Measurements from ENCODE around the gene POC1A.

Gene POC1A

GRCh38 chr3:52176951-52177700, 22.9 kb upstream of the POC1A start:
- H2AFZ ChIP-seq (ENCODE audit: low read depth, low read length), result no peak overlapping the region
- no peaks in the 10 kb centered on the region for H3K79me2 ChIP-seq (ENCODE audit: low read length)
- H3K4me2 ChIP-seq (ENCODE audit: low read length), result no peak overlapping the region
- H3K4me1 ChIP-seq (ENCODE audit: low read length), result no peaks in the 10 kb centered on the region
- H3K27ac ChIP-seq (ENCODE audit: low read length), result no peak overlapping the region
- TF ChIP-seq EZH2phosphoT487 (IDR thresholded peaks at IDR 0.05; ENCODE audit: low read depth), result no peak
- no peak for TF ChIP-seq CTCF (IDR thresholded peaks at IDR 0.05; ENCODE audit: low read depth, low read length)
- H3K9ac ChIP-seq (ENCODE audit: low read length), result no peak overlapping the region
- H3K9me3 ChIP-seq (ENCODE audit: insufficient read depth, low read length), result no peaks in the 10 kb centered on the region
- no peaks in the 10 kb centered on the region for H4K20me1 ChIP-seq (ENCODE audit: insufficient read depth, low read length)
- H3K36me3 ChIP-seq (replicated peaks; ENCODE audit: low read depth, low read length), result no peaks in the 10 kb centered on the region
- no peak overlapping the region for H3K4me3 ChIP-seq (ENCODE audit: low read length)
- 0 out of 2 replicates have a peak, but pooled peaks cover 9% of the 10 kb centered on the region for H3K27me3 ChIP-seq (ENCODE audit: low read depth, low read length)

- Histone ChIP-seq H3K4me3 (ENCODE audit: low read length) (no peak overlapping the region), H3K4me2 (ENCODE audit: low read length) (no peak overlapping the region), H3K9ac (ENCODE audit: low read length) (no peak overlapping the region), H3K27ac (ENCODE audit: low read length) (no peak overlapping the region), H3K36me3 (replicated peaks; ENCODE audit: low read depth, low read length) (no peaks in the 10 kb centered on the region), H4K20me1 (ENCODE audit: insufficient read depth, low read length) (no peaks in the 10 kb centered on the region), H3K9me3 (ENCODE audit: insufficient read depth, low read length) (no peaks in the 10 kb centered on the region), H3K27me3 (ENCODE audit: low read depth, low read length) (0 out of 2 replicates have a peak, but pooled peaks cover 9% of the 10 kb centered on the region), H3K79me2 (ENCODE audit: low read length) (no peaks in the 10 kb centered on the region), H3K4me1 (ENCODE audit: low read length) (no peaks in the 10 kb centered on the region), H2AFZ (ENCODE audit: low read depth, low read length) (no peak overlapping the region)
- TF ChIP-seq CTCF (IDR thresholded peaks at IDR 0.05; ENCODE audit: low read depth, low read length) (no peak), EZH2phosphoT487 (IDR thresholded peaks at IDR 0.05; ENCODE audit: low read depth) (no peak)
Measured at GRCh38 chr3:52176180-52176752, 22.0 kb upstream of the POC1A start.

GRCh38 chr3:52175416-52176179, 21.4 kb upstream of the POC1A start:
- no peak overlapping the region for H2AFZ ChIP-seq (ENCODE audit: low read depth, low read length)
- H3K36me3 ChIP-seq (replicated peaks; ENCODE audit: low read depth, low read length), result no peaks in the 10 kb centered on the region
- H3K4me1 ChIP-seq (ENCODE audit: low read length), result no peaks in the 10 kb centered on the region
- no peaks in the 10 kb centered on the region for H3K79me2 ChIP-seq (ENCODE audit: low read length)
- no peak for TF ChIP-seq EZH2phosphoT487 (IDR thresholded peaks at IDR 0.05; ENCODE audit: low read depth)
- no peak for TF ChIP-seq CTCF (IDR thresholded peaks at IDR 0.05; ENCODE audit: low read depth, low read length)
- no peaks in the 10 kb centered on the region for H3K9me3 ChIP-seq (ENCODE audit: insufficient read depth, low read length)
- H3K27me3 ChIP-seq (ENCODE audit: low read depth, low read length), result 0 out of 2 replicates have a peak, but pooled peaks cover 9% of the 10 kb centered on the region
- H3K27ac ChIP-seq (ENCODE audit: low read length), result no peak overlapping the region
- H4K20me1 ChIP-seq (ENCODE audit: insufficient read depth, low read length), result no peaks in the 10 kb centered on the region
- no peak overlapping the region for H3K9ac ChIP-seq (ENCODE audit: low read length)
- no peak overlapping the region for H3K4me3 ChIP-seq (ENCODE audit: low read length)
- H3K4me2 ChIP-seq (ENCODE audit: low read length), result no peak overlapping the region

- H3K4me3 ChIP-seq (ENCODE audit: low read length), result no peak overlapping the region
- no peaks in the 10 kb centered on the region for H3K9me3 ChIP-seq (ENCODE audit: insufficient read depth, low read length)
- TF ChIP-seq CTCF (IDR thresholded peaks at IDR 0.05; ENCODE audit: low read depth, low read length) (no peak), EZH2phosphoT487 (IDR thresholded peaks at IDR 0.05; ENCODE audit: low read depth) (no peak)
- no peaks in the 10 kb centered on the region for H3K36me3 ChIP-seq (replicated peaks; ENCODE audit: low read depth, low read length)
- H4K20me1 ChIP-seq (ENCODE audit: insufficient read depth, low read length), result no peaks in the 10 kb centered on the region
- H3K79me2 ChIP-seq (ENCODE audit: low read length), result no peaks in the 10 kb centered on the region
- no peak overlapping the region for H2AFZ ChIP-seq (ENCODE audit: low read depth, low read length)
- H3K9ac ChIP-seq (ENCODE audit: low read length), result no peak overlapping the region
- H3K4me1 ChIP-seq (ENCODE audit: low read length), result no peaks in the 10 kb centered on the region
- H3K4me2 ChIP-seq (ENCODE audit: low read length), result no peak overlapping the region
- H3K27me3 ChIP-seq (ENCODE audit: low read depth, low read length), result 0 out of 2 replicates have a peak, but pooled peaks cover 9% of the 10 kb centered on the region
- H3K27ac ChIP-seq (ENCODE audit: low read length), result no peak overlapping the region
Measured at GRCh38 chr3:52174896-52175295, 20.7 kb upstream of the POC1A start.
